Right lobe of liver (tissue), 6 donors: ENCODE results near the gene GPR18. TPM values are rescaled to one million over a fixed set of nuclear protein-coding genes. Genes with fewer than 3 reads are reported as not detected.

Experiments used
- ATAC-seq, 4 donors: fragments of 200-7000 bp; cut with Tn5 transposase; one replicate each; pipeline ENCODE4 v1.9.1; 2020; ENCODE audit warnings: mild to moderate bottlenecking in 4 of 4, moderate library complexity in 4 of 4
- DNase-seq, 3 donors: peaks; one replicate each; pipeline ENCODE4 v3.0.0-alpha.2; 2020
- H3K27ac ChIP-seq, 3 donors: fragments of 200-600 bp; one replicate each; pipeline ENCODE4 v1.8.0; 2022
- H3K27me3 ChIP-seq, 2 donors: fragments of 200-600 bp; one replicate each; pipeline ENCODE4 v1.8.0; 2022
- H3K36me3 ChIP-seq, 4 donors: fragments of 200-600 bp; sonication (generic) in 1 of 4; one replicate each; pipeline versions ENCODE4 v1.5.1 to v1.8.0; 2017 to 2022; ENCODE audit warnings: control low read depth in 1 of 4
- H3K4me1 ChIP-seq, 4 donors: fragments of 200-600 bp; sonication (generic) in 1 of 4; one replicate each; pipeline versions ENCODE4 v1.5.1 to v1.8.0; 2017 to 2022; ENCODE audit warnings: control low read depth in 1 of 4
- H3K4me3 ChIP-seq, 3 donors: fragments of 200-600 bp; one replicate each; pipeline ENCODE4 v1.8.0; 2022
- H3K9me3 ChIP-seq, 4 donors: fragments of 200-600 bp; sonication (generic) in 1 of 4; one replicate each; pipeline versions ENCODE4 v1.5.1 to v1.8.0; 2017 to 2022; ENCODE audit warnings: control low read depth in 1 of 4
- POLR2A ChIP-seq: fragments of 450-650 bp; IDR thresholded peaks from one replicate; pipeline ENCODE4 v1.6.1; 2017; ENCODE audit warnings: antibody characterized with exemption, mild to moderate bottlenecking
- WGBS: methylation state at CpG from one replicate; pipeline ENCODE4 v1.1.6; 2018; ENCODE audit warnings: low coverage, low lambda C conversion rate; ENCODE audit not compliant: insufficient coverage; ENCODE audit errors: missing lambda C conversion rate; 5-methylcytosine and 5-hydroxymethylcytosine counted together
- intact Hi-C, 2 donors: fragments of 100-400 bp; cut with DNase I; formaldehyde crosslinking; loops; one replicate each; pipeline versions ENCODE4 v1.11.2 to v1.14.1; 2022
- total RNA-seq, 6 experiments: library from RNA; depleted of rRNA in 2 of 6; stranded (reverse); fragments of >200 nt in 2 of 6; fragmentation: NEBNext Ultra II Directional in 3 of 6; extraction: Animal tissue kit (Norgen Biotek cat#: 25700) in 3 of 6; gene quantifications; one replicate each; pipeline versions ENCODE4 v1.1.0 to v1.2.4, GENCODE V29; 2016 to 2023
- TF ChIP-seq, protein P1 (sequence below), 4 donors: fragments of 200-600 bp in 3 of 4; fragments of 450-650 bp in 1 of 4; IDR thresholded peaks; one replicate each; pipeline versions ENCODE4 v1.5.1 to v1.8.0; 2016 to 2022; ENCODE audit warnings: antibody characterized with exemption in 4 of 4, mild to moderate bottlenecking in 2 of 4
- donor health status: DM: no; HTN: yes; CAD: no.
- donor health status: DM: no; HTN: no; CAD: no.
- donor health status: DM: no; HTN: no; CAD: no.
- donor health status: DM: no; HTN: yes; CAD: no.
- donor health status: DM: no; HTN: yes; CAD: no.

The GPR18 gene
- total RNA-seq, 6 experiments from 2014 or later = 0.13 to 0.17 TPM; not detected in 4

DNA sequence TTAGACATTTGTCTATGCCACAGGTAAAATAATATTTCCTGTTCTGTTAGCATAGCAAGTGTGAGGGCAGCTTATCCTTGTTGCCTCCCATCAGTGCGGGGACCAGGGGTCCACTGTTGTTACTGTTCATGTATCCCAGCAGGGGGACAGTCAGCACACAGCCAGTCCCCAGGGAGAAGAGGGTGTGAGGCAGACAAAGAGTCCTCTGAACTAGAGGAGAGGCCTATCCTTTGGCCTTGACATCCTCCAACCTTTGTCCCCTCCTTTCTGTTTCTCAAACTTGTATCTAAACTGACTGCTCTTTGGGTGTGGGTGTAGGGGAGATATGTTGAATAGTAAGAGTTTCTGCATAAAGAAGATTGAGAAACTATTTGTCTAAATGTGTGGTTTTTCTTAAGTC, 2.9 kb upstream of the GPR18 start:
- ATAC-seq = peak; percentile 31 to 55 (median 37)
- no peaks in the 10 kb centered on the region for H3K27me3 ChIP-seq
- no peak overlapping the region for H3K4me3 ChIP-seq
- TF ChIP-seq, protein P1, sequence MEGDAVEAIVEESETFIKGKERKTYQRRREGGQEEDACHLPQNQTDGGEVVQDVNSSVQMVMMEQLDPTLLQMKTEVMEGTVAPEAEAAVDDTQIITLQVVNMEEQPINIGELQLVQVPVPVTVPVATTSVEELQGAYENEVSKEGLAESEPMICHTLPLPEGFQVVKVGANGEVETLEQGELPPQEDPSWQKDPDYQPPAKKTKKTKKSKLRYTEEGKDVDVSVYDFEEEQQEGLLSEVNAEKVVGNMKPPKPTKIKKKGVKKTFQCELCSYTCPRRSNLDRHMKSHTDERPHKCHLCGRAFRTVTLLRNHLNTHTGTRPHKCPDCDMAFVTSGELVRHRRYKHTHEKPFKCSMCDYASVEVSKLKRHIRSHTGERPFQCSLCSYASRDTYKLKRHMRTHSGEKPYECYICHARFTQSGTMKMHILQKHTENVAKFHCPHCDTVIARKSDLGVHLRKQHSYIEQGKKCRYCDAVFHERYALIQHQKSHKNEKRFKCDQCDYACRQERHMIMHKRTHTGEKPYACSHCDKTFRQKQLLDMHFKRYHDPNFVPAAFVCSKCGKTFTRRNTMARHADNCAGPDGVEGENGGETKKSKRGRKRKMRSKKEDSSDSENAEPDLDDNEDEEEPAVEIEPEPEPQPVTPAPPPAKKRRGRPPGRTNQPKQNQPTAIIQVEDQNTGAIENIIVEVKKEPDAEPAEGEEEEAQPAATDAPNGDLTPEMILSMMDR (IDR thresholded peaks at IDR 0.05) = no peak
- TF ChIP-seq POLR2A = no peak
- no CpG with 5 or more reads among the region's 1 CpG for WGBS
- no peaks in the 10 kb centered on the region for H3K9me3 ChIP-seq
- no peaks in the 10 kb centered on the region for H3K36me3 ChIP-seq
- DNase-seq = no peak
- H3K27ac ChIP-seq = no peak overlapping the region
- intact Hi-C loops = loop anchor here in 1 of 2 donors (5.0 kb wide), 1 partner anchor 84 kb away; no protein-coding TSS in a partner anchor
- H3K4me1 ChIP-seq = peaks cover 0 to 10% (median 0%) of the 10 kb centered on the region in 4 donors

DNA sequence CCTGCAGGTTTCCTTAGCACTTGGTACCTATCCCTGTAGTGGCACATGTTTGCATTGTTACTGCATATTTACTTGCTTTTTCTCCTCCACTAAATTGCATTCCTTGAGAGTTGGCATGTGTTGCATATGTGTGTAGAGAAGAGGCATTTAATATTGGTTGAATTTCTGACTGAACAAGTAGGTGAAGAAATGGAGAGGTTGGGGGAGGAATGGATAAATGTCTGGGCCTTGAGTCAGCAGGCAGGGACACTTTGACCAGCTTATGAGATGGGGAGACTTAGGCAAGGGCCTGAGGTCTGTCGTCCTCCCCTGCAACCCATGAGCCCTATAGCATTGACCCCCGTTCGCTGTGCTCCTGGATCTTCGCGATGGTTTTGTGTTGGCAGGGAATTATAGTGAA, 2.0 kb upstream of the GPR18 start:
- H3K27me3 ChIP-seq = no peaks in the 10 kb centered on the region
- no peak overlapping the region for H3K27ac ChIP-seq
- no peaks in the 10 kb centered on the region for H3K9me3 ChIP-seq
- DNase-seq (no peak), ATAC-seq (no peak)
- no peak overlapping the region for H3K4me3 ChIP-seq
- intact Hi-C loops = loop anchor here in 1 of 2 donors (5.0 kb wide), 1 partner anchor 83 kb away; no protein-coding TSS in a partner anchor
- TF ChIP-seq, protein P1 (IDR thresholded peaks at IDR 0.05) = no peak
- no peak for TF ChIP-seq POLR2A
- H3K4me1 ChIP-seq = peaks cover 0 to 10% (median 0%) of the 10 kb centered on the region in 4 donors
- peaks cover 0 to 1% (median 0%) of the 10 kb centered on the region in 4 donors for H3K36me3 ChIP-seq
- WGBS = 81% methylated on average over 5 of the region's 5 CpGs

DNA sequence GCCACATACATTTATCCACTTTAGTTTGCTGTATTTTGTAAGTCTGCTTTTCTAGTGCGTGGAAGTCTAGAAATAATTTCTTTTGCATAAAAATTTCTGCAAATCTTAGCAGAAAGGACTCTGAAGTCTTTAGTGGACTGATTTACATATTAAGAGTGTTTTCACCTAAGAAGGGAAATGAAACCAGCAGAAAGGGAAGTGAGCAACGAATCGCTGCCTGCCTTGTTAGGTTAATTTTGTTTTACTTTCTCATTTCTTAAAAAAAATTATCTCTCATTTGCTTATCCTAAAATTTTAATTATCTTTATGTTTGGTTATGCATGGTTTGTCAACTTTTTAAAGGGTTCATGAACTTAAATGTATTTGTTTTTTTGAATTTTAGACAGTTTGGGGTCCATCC, 767 bp upstream of the GPR18 start:
- WGBS = 49% methylated on average over 3 of the region's 3 CpGs
- H3K27me3 ChIP-seq = no peaks in the 10 kb centered on the region
- intact Hi-C loops = no loop called here
- no peaks in the 10 kb centered on the region for H3K9me3 ChIP-seq
- H3K4me1 ChIP-seq = peaks cover 0 to 10% (median 0%) of the 10 kb centered on the region in 4 donors
- H3K4me3 ChIP-seq = no peak overlapping the region
- H3K36me3 ChIP-seq = peaks cover 0 to 4% (median 0%) of the 10 kb centered on the region in 4 donors
- TF ChIP-seq, protein P1 (IDR thresholded peaks at IDR 0.05) = no peak
- TF ChIP-seq POLR2A = no peak
- H3K27ac ChIP-seq = peak overlapping the region in 1 of 3 donors; percentile 2
- no peak for DNase-seq
- ATAC-seq = peak in 2 of 4 donors; percentile 46 to 60

DNA sequence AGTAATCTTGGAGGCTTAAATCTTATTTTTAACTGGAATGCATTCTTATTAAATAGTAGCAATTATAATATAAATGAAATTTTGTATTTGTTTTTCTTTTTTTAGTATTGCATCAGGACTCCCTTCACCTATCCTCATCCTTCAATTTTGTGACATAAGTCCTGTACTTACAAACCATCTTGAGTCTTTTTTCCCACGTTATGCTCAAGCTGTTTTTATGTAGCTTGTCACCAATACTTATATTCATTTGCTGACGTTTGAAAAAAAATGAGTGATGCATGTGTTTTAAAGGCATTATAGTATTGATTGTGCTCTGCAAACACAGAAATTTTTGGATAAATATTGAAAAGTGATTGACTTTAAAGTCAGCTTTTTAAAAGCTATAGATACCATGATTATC, 888 bp downstream of the GPR18 start:
- Histone ChIP-seq H3K27ac (no peak overlapping the region), H3K9me3 (no peaks in the 10 kb centered on the region), H3K27me3 (no peaks in the 10 kb centered on the region), H3K4me1 (peaks cover 0 to 10% (median 0%) of the 10 kb centered on the region in 4 donors), H3K36me3 (peaks cover 0 to 4% (median 0%) of the 10 kb centered on the region in 4 donors), H3K4me3 (no peak overlapping the region)
- TF ChIP-seq, protein P1 (IDR thresholded peaks at IDR 0.05) = no peak
- TF ChIP-seq POLR2A = no peak
- 43% methylated on average over 2 of the region's 2 CpGs for WGBS
- intact Hi-C loops = no loop called here
- no peak for DNase-seq
- ATAC-seq = no peak

DNA sequence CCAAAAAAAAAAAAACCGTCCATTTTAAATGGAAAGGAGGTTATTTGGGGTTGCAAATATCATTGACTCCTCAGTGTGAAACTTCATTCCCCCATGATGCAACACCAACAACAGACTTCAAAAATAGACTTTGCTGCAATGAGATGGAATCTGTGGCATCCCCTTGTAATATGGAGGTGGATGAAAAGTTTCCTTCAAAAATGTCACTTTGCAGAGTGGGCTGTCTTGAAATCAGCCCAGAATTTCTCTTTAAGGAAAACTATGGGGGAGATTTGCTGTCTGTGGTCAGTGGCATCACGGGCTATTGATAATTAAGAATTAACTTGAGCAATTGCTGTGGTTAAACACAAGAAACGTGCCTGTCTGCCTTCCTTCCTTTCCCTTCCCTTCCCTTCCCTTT, 1.5 kb downstream of the GPR18 start:
- Histone ChIP-seq H3K36me3 (peaks cover 0 to 4% (median 0%) of the 10 kb centered on the region in 4 donors), H3K4me3 (no peak overlapping the region), H3K9me3 (no peaks in the 10 kb centered on the region), H3K4me1 (peaks cover 0 to 10% (median 0%) of the 10 kb centered on the region in 4 donors), H3K27ac (no peak overlapping the region), H3K27me3 (no peaks in the 10 kb centered on the region)
- TF ChIP-seq, protein P1 (IDR thresholded peaks at IDR 0.05) = no peak
- no peak for ATAC-seq
- DNase-seq = no peak
- WGBS = 53% methylated on average over 3 of the region's 3 CpGs
- intact Hi-C loops = no loop called here
